GM12801 (cell line): ENCODE results near the gene SHISA8.

Source experiments
- TF ChIP-seq, protein P1 (sequence below): IDR thresholded peaks from one replicate; pipeline ENCODE4 v1.5.1; 2011; ENCODE audit warnings: control low read depth; ENCODE audit not compliant: insufficient read length; ENCODE audit errors: extremely low read depth

SHISA8 gene

DNA sequence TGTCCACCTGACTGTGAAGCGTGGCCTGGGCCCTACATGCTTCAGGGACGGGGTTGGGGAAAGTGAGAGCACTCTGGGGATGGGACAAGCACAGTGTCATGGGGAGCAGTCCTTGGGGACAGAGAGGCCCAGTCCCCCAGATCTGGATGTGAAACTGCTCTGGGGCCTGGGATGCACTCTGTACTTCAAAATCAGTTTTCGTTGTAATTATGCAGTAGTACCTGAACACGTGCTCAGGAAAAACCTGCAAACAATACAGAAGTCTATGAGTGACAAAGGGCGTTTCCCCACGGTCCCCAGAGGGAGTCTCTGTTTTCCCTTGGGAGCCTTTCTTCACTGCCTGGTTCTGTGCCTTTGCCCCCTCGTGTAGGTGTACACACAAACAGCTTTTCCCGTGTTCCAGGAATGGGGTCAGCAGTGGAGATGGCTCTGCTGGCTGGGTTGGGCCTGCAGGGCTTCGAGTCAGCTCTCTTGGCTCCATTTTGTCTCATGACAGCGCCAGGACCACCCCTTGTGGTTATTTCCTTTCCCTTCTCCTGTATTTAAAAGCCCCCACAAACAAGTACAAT lies 16.9 kb upstream of the SHISA8 start:
- TF ChIP-seq, protein P1, sequence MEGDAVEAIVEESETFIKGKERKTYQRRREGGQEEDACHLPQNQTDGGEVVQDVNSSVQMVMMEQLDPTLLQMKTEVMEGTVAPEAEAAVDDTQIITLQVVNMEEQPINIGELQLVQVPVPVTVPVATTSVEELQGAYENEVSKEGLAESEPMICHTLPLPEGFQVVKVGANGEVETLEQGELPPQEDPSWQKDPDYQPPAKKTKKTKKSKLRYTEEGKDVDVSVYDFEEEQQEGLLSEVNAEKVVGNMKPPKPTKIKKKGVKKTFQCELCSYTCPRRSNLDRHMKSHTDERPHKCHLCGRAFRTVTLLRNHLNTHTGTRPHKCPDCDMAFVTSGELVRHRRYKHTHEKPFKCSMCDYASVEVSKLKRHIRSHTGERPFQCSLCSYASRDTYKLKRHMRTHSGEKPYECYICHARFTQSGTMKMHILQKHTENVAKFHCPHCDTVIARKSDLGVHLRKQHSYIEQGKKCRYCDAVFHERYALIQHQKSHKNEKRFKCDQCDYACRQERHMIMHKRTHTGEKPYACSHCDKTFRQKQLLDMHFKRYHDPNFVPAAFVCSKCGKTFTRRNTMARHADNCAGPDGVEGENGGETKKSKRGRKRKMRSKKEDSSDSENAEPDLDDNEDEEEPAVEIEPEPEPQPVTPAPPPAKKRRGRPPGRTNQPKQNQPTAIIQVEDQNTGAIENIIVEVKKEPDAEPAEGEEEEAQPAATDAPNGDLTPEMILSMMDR, result no peak

DNA sequence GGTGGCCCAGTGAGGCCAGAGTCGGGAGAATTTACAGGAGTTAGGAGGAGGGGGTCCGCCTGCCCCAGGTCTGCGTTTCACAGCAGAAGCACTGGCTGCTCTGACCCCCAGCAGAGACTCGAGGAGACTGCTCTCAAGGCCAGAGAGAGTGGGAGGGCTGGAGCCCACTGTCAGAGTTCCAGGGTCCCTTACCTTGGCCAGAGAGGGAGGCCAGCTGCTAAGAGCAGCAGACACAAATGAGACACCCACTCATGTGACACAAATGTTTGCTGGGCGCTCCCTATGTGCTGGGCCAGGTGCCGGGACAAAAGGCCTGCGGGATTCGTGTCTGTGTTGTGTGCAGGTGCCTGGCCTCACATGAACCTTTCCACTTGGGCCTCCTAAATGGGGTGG lies 14.5 kb upstream of the SHISA8 start:
- TF ChIP-seq, protein P1, result no peak

DNA sequence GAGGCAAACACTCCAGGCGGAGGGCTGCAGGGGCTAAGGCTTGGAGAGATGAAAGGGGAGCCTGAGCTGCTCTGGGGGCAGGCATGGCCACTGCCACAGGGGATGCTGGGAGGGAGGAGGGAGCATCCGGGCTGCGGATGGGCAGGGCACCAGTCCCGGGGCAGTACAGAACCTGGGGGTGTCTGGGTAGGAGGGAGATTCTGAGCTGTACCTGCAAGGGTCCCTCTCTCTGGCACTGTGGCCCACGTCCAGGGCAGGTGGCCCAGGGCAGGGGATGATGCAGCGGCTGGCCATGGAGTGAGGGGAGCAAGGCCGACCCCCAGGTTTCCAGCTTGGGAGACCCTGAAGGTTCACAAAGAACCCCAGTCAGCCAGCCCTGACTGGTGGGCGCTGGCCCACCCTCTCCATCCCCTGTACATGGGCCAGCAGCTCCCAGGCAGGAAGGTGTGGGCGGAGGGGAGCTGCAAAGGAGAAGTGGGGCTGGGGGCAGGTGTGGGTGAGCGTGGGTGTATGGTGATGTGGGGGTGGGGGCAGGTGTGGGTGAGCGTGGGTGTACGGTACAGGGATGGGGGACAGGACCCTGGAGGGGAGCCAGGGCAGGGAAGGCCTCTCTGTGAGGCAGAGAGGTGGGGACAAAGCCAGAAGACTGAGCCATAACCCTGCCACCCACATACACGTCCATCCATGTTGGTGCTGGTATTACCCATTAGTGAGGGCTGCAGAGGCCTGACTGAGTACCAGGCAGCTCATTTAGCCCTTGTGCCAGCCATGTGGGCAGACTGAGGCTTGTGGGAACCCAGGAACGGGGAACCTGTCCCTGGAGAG lies 13.9 kb upstream of the SHISA8 start:
- TF ChIP-seq, protein P1, result no peak

DNA sequence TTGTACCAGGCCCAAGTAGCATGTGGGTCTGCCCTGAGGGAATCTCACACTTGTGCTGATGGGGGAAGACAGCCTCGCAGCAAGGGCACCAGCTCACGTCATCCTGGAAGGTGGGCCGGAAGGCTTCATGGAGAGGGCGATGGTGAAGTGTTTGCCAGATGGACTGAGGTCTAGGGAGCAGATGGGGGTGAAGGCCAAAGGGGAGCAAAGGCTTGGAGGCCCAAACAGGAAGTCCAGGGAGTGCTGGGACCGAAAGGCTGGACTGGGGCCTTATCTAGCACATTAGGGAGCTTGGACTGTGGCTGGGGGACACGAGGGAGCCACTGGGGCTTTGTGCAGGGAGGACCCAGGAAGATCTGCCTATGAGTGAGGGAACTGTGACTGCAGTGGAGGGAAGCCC lies 12.9 kb upstream of the SHISA8 start:
- TF ChIP-seq, protein P1, result no peak

DNA sequence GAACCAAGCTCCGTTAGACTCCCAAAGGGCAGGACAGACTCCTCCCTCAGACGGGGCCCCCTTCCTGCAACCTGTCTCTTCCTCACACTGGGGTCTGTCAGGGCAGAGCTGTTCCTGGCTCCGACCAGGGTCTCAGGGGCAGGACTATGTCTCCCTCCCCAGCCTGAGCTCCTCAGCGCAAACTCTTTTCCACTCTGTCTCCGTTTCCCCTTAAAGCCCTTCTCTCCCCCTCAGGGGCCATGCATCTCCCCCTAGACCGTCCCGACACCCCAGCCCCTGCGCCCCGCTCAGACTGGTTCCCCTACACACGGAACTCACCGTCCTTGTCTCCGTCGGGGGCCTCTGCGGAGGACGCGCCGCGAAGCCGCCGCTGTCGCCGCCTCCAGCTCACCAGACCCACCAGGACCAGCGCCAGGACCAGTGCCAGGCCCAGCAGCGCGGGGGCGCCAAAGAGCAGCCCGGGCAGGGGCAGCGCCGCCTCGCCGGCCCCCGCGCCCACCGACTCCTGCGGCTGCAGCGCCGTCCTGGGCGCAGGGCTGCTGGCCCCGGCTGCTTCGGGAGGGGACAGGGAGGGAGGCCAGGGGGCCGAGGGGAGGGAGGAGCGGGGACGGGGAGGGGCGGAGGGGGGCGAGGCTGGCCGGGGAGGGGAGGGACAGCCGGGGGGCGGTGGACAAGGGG lies 11.0 kb upstream of the SHISA8 start:
- TF ChIP-seq, protein P1, result no peak

DNA sequence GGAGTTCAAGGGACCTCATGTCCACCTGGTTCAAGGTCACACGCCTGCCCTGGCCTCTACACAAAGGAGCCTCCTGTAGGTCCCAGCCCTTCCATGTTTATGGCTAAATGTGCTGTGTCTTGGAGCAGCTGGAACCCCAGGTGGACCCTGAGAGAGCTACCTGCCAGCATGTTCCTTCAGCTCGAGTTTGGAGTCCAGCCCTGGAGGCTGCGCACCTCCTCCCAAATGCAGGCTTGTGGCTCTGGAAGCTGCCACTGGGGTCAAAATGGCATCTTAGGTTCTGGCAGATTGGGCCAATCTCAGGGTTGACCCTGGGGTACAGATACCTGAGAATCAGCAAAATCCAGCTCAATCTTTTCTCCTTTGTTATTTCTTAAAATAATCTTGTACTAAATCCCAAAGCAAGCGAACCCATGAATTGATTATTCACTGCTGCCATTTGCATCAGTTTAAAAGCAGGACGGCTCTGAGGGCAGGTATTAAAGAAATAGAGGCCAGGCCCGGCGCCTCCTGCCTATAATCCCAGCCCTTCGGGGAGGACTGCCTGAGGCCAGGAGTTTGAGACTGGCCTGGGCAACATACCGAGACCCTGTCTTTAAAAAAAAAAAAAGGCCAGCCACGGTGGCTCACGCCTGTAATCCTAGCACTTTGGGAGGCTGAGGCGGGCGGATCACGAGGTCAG lies 8.9 kb upstream of the SHISA8 start:
- TF ChIP-seq, protein P1, result no peak
